Upper lobe of left lung (tissue), 6 donors: ENCODE results near the gene TAOK3. TPM values are rescaled to one million over a fixed set of nuclear protein-coding genes. Genes with fewer than 3 reads are reported as not detected.
"Not testable (repeated sequence)": the region's sequence is repeated elsewhere in the genome, so short reads cannot be mapped to it uniquely, and the experiment has no call there.

Source experiments
- ATAC-seq, 2 donors: fragments of 200-7000 bp; cut with Tn5 transposase; one replicate each; pipeline ENCODE4 v1.9.1; 2022; ENCODE audit warnings: mild to moderate bottlenecking in 2 of 2, moderate library complexity in 2 of 2; ENCODE audit not compliant: low FRiP score in 2 of 2
- DNase-seq, 2 donors: peaks; one replicate each; pipeline ENCODE4 v3.0.0-alpha.2; 2019 to 2020
- H3K27ac ChIP-seq, 4 donors: fragments of 200-600 bp; sonication (generic); one replicate each; pipeline ENCODE4 v1.5.1; 2016 to 2019
- H3K27me3 ChIP-seq, 4 donors: fragments of 200-600 bp; sonication (generic); one replicate each; pipeline ENCODE4 v1.5.1; 2017 to 2019
- H3K36me3 ChIP-seq, 4 donors: fragments of 200-600 bp; sonication (generic); one replicate each; pipeline ENCODE4 v1.5.1; 2016 to 2019
- H3K4me1 ChIP-seq, 4 donors: fragments of 200-600 bp; sonication (generic); one replicate each; pipeline ENCODE4 v1.5.1; 2018 to 2019
- H3K4me3 ChIP-seq, 4 donors: fragments of 200-600 bp; sonication (generic); one replicate each; pipeline ENCODE4 v1.5.1; 2017 to 2019; ENCODE audit warnings: mild to moderate bottlenecking in 2 of 4, moderate library complexity in 1 of 4
- H3K9me3 ChIP-seq, 4 donors: fragments of 200-600 bp; sonication (generic); one replicate each; pipeline ENCODE4 v1.5.1; 2018 to 2019
- CTCF ChIP-seq, 6 experiments: fragments of 450-650 bp in 4 of 6; fragments of 200-600 bp in 2 of 6; sonication (generic) in 2 of 6; IDR thresholded peaks; one replicate each; pipeline ENCODE4 v1.5.1; 2016 to 2019; ENCODE audit warnings: antibody characterized with exemption in 6 of 6
- EP300 ChIP-seq, 4 donors: sonication (generic); formaldehyde crosslinking; IDR thresholded peaks; one replicate each; pipeline ENCODE4 v1.5.1; 2017; ENCODE audit warnings: antibody characterized with exemption in 4 of 4, control low read depth in 2 of 4
- POLR2A ChIP-seq, 4 donors: fragments of 450-650 bp; IDR thresholded peaks; one replicate each; pipeline ENCODE4 v1.5.1; 2016 to 2017; ENCODE audit warnings: antibody characterized with exemption in 4 of 4, mild to moderate bottlenecking in 2 of 4
- POLR2AphosphoS5 ChIP-seq, 2 donors: sonication (generic); formaldehyde crosslinking; IDR thresholded peaks; one replicate each; pipeline ENCODE4 v1.5.1; 2017; ENCODE audit warnings: antibody characterized with exemption in 2 of 2
- WGBS, 2 donors: methylation state at CpG; one replicate each; pipeline ENCODE4 v1.1.5; 2017 to 2018; 5-methylcytosine and 5-hydroxymethylcytosine counted together
- total RNA-seq, 6 donors: library from RNA; depleted of rRNA in 4 of 6; stranded (reverse); fragments of >200 nt in 4 of 6; gene quantifications; one replicate each; pipeline versions ENCODE4 v1.1.0 to v1.2.1, GENCODE V29; 2016 to 2021
- donor health status: DM: no; HTN: no; CAD: no; lungs with moderate emphysema.
- donor health status: DM: no; HTN: yes; CAD: no; lungs with severe emphysema.

Gene TAOK3
- total RNA-seq, 6 donors from 2014 or later, result 49.7 to 111 (median 67.8) TPM

DNA sequence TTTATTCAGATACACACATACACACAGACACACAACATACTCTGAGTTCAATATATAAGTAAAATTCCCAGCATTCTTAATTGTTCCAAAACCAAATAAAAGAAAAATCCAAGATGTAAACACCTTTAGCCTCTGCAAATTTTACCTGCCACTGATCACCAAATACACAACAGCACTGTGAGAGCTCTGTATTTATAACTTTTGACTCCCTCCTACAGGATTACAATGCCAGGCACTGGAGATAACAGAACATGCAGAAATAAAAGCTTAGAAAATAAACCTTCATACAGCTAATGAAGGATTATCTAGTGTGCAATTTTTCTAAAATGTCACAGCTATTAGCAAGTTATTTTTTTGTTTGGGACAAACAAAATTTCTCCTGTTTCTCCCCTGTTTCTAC lies 85.0 kb downstream of the TAOK3 start:
- ATAC-seq (no peak), DNase-seq (no peak)
- Histone ChIP-seq H3K9me3 (no peaks in the 10 kb centered on the region), H3K4me1 (peaks cover 0 to 8% (median 2%) of the 10 kb centered on the region in 4 donors), H3K4me3 (no peak overlapping the region), H3K27ac (no peak overlapping the region), H3K27me3 (no peaks in the 10 kb centered on the region), H3K36me3 (no peaks in the 10 kb centered on the region)
- TF ChIP-seq CTCF (IDR thresholded peaks at IDR 0.05) (no peak), EP300 (IDR thresholded peaks at IDR 0.05) (no peak), POLR2A (IDR thresholded peaks at IDR 0.05) (no peak), POLR2AphosphoS5 (IDR thresholded peaks at IDR 0.05) (no peak)

- TF ChIP-seq POLR2A (IDR thresholded peaks at IDR 0.05) (no peak), EP300 (IDR thresholded peaks at IDR 0.05) (no peak), POLR2AphosphoS5 (IDR thresholded peaks at IDR 0.05) (no peak), CTCF (IDR thresholded peaks at IDR 0.05) (no peak)
- Histone ChIP-seq H3K4me1 (no peaks in the 10 kb centered on the region), H3K4me3 (no peak overlapping the region), H3K36me3 (no peaks in the 10 kb centered on the region), H3K27ac (no peak overlapping the region), H3K27me3 (no peaks in the 10 kb centered on the region), H3K9me3 (no peaks in the 10 kb centered on the region)
- ATAC-seq (no peak), DNase-seq (no peak)
- 97 to 100% methylated on average over 3 of the region's 3 CpGs for WGBS, 2 donors
Observed at GRCh38 chr12:118282767-118283166, 89.9 kb downstream of the TAOK3 start.

DNA sequence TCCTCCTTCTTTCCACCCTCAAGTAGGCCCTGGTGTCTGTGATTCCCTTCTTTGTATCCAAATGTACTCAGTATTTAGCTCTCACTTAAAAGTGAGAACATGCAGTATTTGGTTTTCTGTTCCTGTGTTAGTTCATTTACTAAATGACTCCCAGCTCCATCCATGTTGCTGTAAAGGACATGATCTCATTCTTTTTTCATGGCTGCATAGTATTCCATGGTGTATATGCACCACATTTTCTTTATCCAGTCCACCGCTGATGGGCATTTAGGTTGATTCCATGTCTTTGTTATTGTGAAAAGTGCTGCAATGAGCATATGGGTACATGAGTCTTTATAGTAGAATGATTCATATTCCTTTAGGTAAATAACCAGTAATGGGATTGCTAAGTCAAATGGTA lies 94.4 kb downstream of the TAOK3 start:
- not testable (repeated sequence) for DNase-seq, H3K27ac ChIP-seq, H3K36me3 ChIP-seq, H3K9me3 ChIP-seq, H3K27me3 ChIP-seq, H3K4me3 ChIP-seq, ATAC-seq, H3K4me1 ChIP-seq
- WGBS, 2 donors, result 93 to 100% methylated on average over 1 of the region's 1 CpG

GRCh38 chr12:118274066-118274465 lies 98.6 kb downstream of the TAOK3 start:
- TF ChIP-seq POLR2AphosphoS5 (IDR thresholded peaks at IDR 0.05) (no peak), CTCF (IDR thresholded peaks at IDR 0.05) (no peak), POLR2A (IDR thresholded peaks at IDR 0.05) (no peak), EP300 (IDR thresholded peaks at IDR 0.05) (no peak)
- Histone ChIP-seq H3K36me3 (no peaks in the 10 kb centered on the region), H3K27me3 (no peaks in the 10 kb centered on the region), H3K27ac (no peak overlapping the region), H3K4me1 (peaks cover 0 to 19% (median 0%) of the 10 kb centered on the region in 4 donors), H3K4me3 (no peak overlapping the region), H3K9me3 (no peaks in the 10 kb centered on the region)
- DNase-seq (no peak), ATAC-seq (no peak)
- WGBS, 2 donors, result 56 to 59% methylated on average over 4 of the region's 4 CpGs

GRCh38 chr12:118271770-118272417 lies 100.8 kb downstream of the TAOK3 start:
- ATAC-seq (peak; percentile 52 to 78), DNase-seq (peak in 1 of 2 donors; percentile 40)
- Histone ChIP-seq H3K27ac (peak overlapping the region in 1 of 4 donors; percentile 35), H3K36me3 (no peaks in the 10 kb centered on the region), H3K4me1 (peaks cover 0 to 19% (median 0%) of the 10 kb centered on the region in 4 donors), H3K27me3 (no peaks in the 10 kb centered on the region), H3K4me3 (no peak overlapping the region), H3K9me3 (no peaks in the 10 kb centered on the region)
- TF ChIP-seq CTCF (IDR thresholded peaks at IDR 0.05) (no peak), EP300 (IDR thresholded peaks at IDR 0.05) (peak in 1 of 4 donors; percentile 26)
- 63 to 77% methylated on average over 5 of the region's 5 CpGs for WGBS, 2 donors
